ENCODE results near the gene PDGFB.

The PDGFB gene

DNA sequence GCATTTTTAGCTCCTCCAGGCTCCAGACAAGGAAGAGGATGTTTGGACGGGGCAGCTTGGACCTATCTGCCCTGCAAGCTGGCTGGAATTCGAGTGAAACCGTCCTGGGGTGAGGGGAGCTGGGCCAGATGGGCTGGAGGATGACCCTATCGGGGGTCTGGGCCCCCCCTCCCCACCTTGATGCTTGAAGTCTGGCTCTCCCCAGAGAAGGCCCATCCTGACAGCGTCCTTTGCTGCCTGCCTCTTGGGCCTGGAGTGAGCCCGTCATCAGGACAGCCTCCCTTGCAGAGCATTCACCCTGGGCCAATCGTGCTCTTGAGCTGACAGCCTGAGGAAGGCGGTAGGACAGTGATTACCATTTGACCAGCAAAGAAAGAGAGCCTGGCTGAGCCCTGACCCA, 5.3 kb upstream of the PDGFB start:
- Histone ChIP-seq H3K9me2 (ENCODE audit: low read depth, low read length) (no peaks in the 10 kb centered on the region), H3K4me1 (ENCODE audit: insufficient read depth, low read length, severe bottlenecking) (no peaks in the 10 kb centered on the region), H3F3A (ENCODE audit: insufficient read depth, low read length) (no peaks in the 10 kb centered on the region), H3K27me3 (ENCODE audit: insufficient read depth, low read length) (peaks cover 18% of the 10 kb centered on the region; the same call in 1 of the 2 replicates), H3K9ac (ENCODE audit: low read length) (no peak overlapping the region), H3K36me3 (ENCODE audit: insufficient read depth, low read length) (no peaks in the 10 kb centered on the region), H3K9me3 (ENCODE audit: low read length) (no peaks in the 10 kb centered on the region), H3K79me2 (ENCODE audit: insufficient read depth, low read length) (no peaks in the 10 kb centered on the region), H3K4me2 (ENCODE audit: low read length) (no peak overlapping the region), H2AFZ (ENCODE audit: low read length) (no peak overlapping the region), H4K20me1 (ENCODE audit: insufficient read depth, low read length) (no peaks in the 10 kb centered on the region), H3K27ac (ENCODE audit: low read depth, low read length, poor library complexity, severe bottlenecking) (no peak overlapping the region), H3K4me3 (ENCODE audit: low read depth, low read length, poor library complexity, severe bottlenecking) (no peak overlapping the region)
- no peak for TF ChIP-seq EZH2 (IDR thresholded peaks at IDR 0.05; ENCODE audit: borderline replicate concordance, low read length)
- TF ChIP-seq, protein P1, sequence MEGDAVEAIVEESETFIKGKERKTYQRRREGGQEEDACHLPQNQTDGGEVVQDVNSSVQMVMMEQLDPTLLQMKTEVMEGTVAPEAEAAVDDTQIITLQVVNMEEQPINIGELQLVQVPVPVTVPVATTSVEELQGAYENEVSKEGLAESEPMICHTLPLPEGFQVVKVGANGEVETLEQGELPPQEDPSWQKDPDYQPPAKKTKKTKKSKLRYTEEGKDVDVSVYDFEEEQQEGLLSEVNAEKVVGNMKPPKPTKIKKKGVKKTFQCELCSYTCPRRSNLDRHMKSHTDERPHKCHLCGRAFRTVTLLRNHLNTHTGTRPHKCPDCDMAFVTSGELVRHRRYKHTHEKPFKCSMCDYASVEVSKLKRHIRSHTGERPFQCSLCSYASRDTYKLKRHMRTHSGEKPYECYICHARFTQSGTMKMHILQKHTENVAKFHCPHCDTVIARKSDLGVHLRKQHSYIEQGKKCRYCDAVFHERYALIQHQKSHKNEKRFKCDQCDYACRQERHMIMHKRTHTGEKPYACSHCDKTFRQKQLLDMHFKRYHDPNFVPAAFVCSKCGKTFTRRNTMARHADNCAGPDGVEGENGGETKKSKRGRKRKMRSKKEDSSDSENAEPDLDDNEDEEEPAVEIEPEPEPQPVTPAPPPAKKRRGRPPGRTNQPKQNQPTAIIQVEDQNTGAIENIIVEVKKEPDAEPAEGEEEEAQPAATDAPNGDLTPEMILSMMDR (IDR thresholded peaks at IDR 0.05; ENCODE audit: low read length), result no peak

DNA sequence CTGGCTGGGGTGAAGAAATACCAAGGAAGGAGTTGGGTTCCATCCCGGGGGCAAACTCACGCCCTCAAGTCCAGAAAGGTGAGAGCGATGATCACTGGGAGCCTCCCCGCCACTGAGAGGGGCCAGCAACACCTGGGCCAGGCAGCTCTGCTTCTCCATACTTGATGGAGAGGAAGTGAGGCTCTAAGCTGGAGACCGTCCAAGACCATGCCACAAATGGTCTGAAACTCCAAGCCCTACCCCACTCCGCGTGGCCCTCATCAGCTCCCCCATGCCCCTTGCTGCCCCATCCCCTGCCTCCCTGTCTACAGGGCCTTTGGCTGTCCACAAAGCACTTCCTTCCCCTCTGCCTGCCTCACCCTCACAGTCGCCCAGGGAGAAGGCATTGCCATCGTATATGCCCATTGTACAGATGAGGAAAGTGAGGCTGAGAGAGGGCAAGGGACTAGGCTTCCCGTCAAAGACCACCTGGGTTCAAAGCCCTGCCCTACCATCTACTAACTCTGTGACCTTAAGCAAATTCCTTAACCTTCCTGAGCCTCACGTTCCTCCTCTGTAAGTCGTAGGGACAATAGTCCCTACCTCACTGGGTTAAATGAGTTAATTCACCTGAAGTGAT, 4.4 kb upstream of the PDGFB start:
- no peaks in the 10 kb centered on the region for H3F3A ChIP-seq (ENCODE audit: insufficient read depth, low read length)
- H3K4me3 ChIP-seq (ENCODE audit: low read depth, low read length, poor library complexity, severe bottlenecking), result no peak overlapping the region
- H3K9me3 ChIP-seq (ENCODE audit: low read length), result no peaks in the 10 kb centered on the region
- TF ChIP-seq, protein P1 (IDR thresholded peaks at IDR 0.05; ENCODE audit: low read length), result no peak
- no peak for TF ChIP-seq EZH2 (IDR thresholded peaks at IDR 0.05; ENCODE audit: borderline replicate concordance, low read length)
- no peak overlapping the region for H2AFZ ChIP-seq (ENCODE audit: low read length)
- H3K27ac ChIP-seq (ENCODE audit: low read depth, low read length, poor library complexity, severe bottlenecking), result no peak overlapping the region
- H3K79me2 ChIP-seq (ENCODE audit: insufficient read depth, low read length), result no peaks in the 10 kb centered on the region
- H3K9ac ChIP-seq (ENCODE audit: low read length), result no peak overlapping the region
- no peaks in the 10 kb centered on the region for H3K36me3 ChIP-seq (ENCODE audit: insufficient read depth, low read length)
- no peaks in the 10 kb centered on the region for H3K9me2 ChIP-seq (ENCODE audit: low read depth, low read length)
- H4K20me1 ChIP-seq (ENCODE audit: insufficient read depth, low read length), result no peaks in the 10 kb centered on the region
- H3K27me3 ChIP-seq (ENCODE audit: insufficient read depth, low read length), result peaks cover 16% of the 10 kb centered on the region; the same call in 1 of the 2 replicates
- H3K4me1 ChIP-seq (ENCODE audit: insufficient read depth, low read length, severe bottlenecking), result no peaks in the 10 kb centered on the region
- H3K4me2 ChIP-seq (ENCODE audit: low read length), result no peak overlapping the region

DNA sequence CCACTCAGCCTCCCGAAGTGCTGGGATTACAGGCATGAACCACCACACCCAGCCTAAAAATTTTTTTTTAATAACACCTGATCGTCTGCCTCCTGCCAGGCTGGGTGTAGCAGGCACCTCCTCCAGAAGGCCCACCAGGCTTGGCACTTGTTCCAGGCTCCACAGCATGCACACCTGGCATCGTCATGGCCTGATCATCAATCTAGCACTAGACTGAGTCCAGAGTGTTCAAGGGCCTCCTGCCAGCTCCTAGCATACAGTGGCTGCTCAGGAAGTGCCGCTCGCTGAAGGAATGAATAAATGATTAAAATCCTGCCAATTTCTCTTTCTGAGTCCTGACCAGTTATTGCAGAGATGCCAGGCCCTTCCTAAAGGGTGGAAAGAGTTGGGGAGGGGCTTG, 3.5 kb upstream of the PDGFB start:
- Histone ChIP-seq H3K4me2 (ENCODE audit: low read length) (no peak overlapping the region), H3K4me1 (ENCODE audit: insufficient read depth, low read length, severe bottlenecking) (no peaks in the 10 kb centered on the region), H3K4me3 (ENCODE audit: low read depth, low read length, poor library complexity, severe bottlenecking) (no peak overlapping the region), H4K20me1 (ENCODE audit: insufficient read depth, low read length) (no peaks in the 10 kb centered on the region), H3K9me3 (ENCODE audit: low read length) (no peaks in the 10 kb centered on the region), H3K79me2 (ENCODE audit: insufficient read depth, low read length) (no peaks in the 10 kb centered on the region), H3F3A (ENCODE audit: insufficient read depth, low read length) (no peaks in the 10 kb centered on the region), H2AFZ (ENCODE audit: low read length) (no peak overlapping the region), H3K27ac (ENCODE audit: low read depth, low read length, poor library complexity, severe bottlenecking) (no peak overlapping the region), H3K9ac (ENCODE audit: low read length) (no peak overlapping the region), H3K9me2 (ENCODE audit: low read depth, low read length) (no peaks in the 10 kb centered on the region), H3K36me3 (ENCODE audit: insufficient read depth, low read length) (no peaks in the 10 kb centered on the region), H3K27me3 (ENCODE audit: insufficient read depth, low read length) (peaks cover 16% of the 10 kb centered on the region; the same call in 1 of the 2 replicates)
- TF ChIP-seq, protein P1 (IDR thresholded peaks at IDR 0.05; ENCODE audit: low read length), result no peak
- TF ChIP-seq EZH2 (IDR thresholded peaks at IDR 0.05; ENCODE audit: borderline replicate concordance, low read length), result no peak
